Stimulated activated CD4-positive, alpha-beta T cell treated with anti-CD3 and anti-CD28 coated beads, Interleukin-2, amount 100 ng/mL, for 48 hours (primary cell): ENCODE measurements around the gene SREK1IP1.
"Not testable (repeated sequence)": the region's sequence is repeated elsewhere in the genome, so short reads cannot be mapped to it uniquely, and the experiment has no call there.

Source experiments
- DNase-seq, 2 donors: peaks; one replicate each; pipeline ENCODE4 v3.0.0-alpha.2; 2020

SREK1IP1 gene

GRCh38 chr5:64763948-64764503 lies 4.5 kb downstream of the SREK1IP1 start:
- DNase-seq, result no peak

GRCh38 chr5:64759960-64760660 lies 8.4 kb downstream of the SREK1IP1 start:
- DNase-seq, result no peak

GRCh38 chr5:64758901-64759300 lies 9.6 kb downstream of the SREK1IP1 start:
- DNase-seq, result no peak

- no peak for DNase-seq
Measured at GRCh38 chr5:64754066-64754465, 14.4 kb downstream of the SREK1IP1 start.

GRCh38 chr5:64749385-64749784 lies 19.1 kb downstream of the SREK1IP1 start:
- DNase-seq, result no peak

- no peak for DNase-seq
Measured at GRCh38 chr5:64746446-64746845, 22.0 kb downstream of the SREK1IP1 start.

- DNase-seq, result no peak
Measured at GRCh38 chr5:64744914-64745313, 23.6 kb downstream of the SREK1IP1 start.

- no peak for DNase-seq
Measured at GRCh38 chr5:64742821-64743220, 25.7 kb downstream of the SREK1IP1 start.

GRCh38 chr5:64742411-64742810 lies 26.1 kb downstream of the SREK1IP1 start:
- DNase-seq, result no peak

GRCh38 chr5:64727150-64727549 lies 41.3 kb downstream of the SREK1IP1 start:
- DNase-seq, result no peak

GRCh38 chr5:64722588-64722987 lies 45.9 kb downstream of the SREK1IP1 start:
- no peak for DNase-seq

- not testable (repeated sequence) for DNase-seq
Measured at GRCh38 chr5:64714495-64714894, 54.0 kb downstream of the SREK1IP1 start.

GRCh38 chr5:64707191-64707590 lies 61.3 kb downstream of the SREK1IP1 start:
- no peak for DNase-seq

- not testable (repeated sequence) for DNase-seq
Measured at GRCh38 chr5:64706074-64706473, 62.4 kb downstream of the SREK1IP1 start.

- DNase-seq, result no peak
Measured at GRCh38 chr5:64700765-64701164, 67.7 kb downstream of the SREK1IP1 start.

- not testable (repeated sequence) for DNase-seq
Measured at GRCh38 chr5:64696414-64696813, 72.1 kb downstream of the SREK1IP1 start.

- DNase-seq, result no peak
Measured at GRCh38 chr5:64693636-64694035, 74.9 kb downstream of the SREK1IP1 start.

- no peak for DNase-seq
Measured at GRCh38 chr5:64691291-64691690, 77.2 kb downstream of the SREK1IP1 start.

- DNase-seq, result no peak
Measured at GRCh38 chr5:64690417-64691151, 77.9 kb downstream of the SREK1IP1 start, which contains the start of gene SHISAL2B. Gene SHISAL2B, plus strand, starts transcription at chr5:64690503. Its CDS starts 121 bp downstream, at chr5:64690624.

GRCh38 chr5:64690104-64690416 lies 78.4 kb downstream of the SREK1IP1 start:
- DNase-seq, result no peak

GRCh38 chr5:64688965-64689364 lies 79.5 kb downstream of the SREK1IP1 start:
- no peak for DNase-seq

- DNase-seq, result no peak
Measured at GRCh38 chr5:64688391-64688790, 80.1 kb downstream of the SREK1IP1 start.

- no peak for DNase-seq
Measured at GRCh38 chr5:64685866-64686265, 82.6 kb downstream of the SREK1IP1 start.

GRCh38 chr5:64682608-64683007 lies 85.9 kb downstream of the SREK1IP1 start:
- no peak for DNase-seq
